GM18858 (cell line): Measurements from ENCODE around the gene TRIAP1.
"Not testable (repeated sequence)": the region's sequence is repeated elsewhere in the genome, so short reads cannot be mapped to it uniquely, and the experiment has no call there.

Source experiments
- ATAC-seq: cut with Tn5 transposase; IDR thresholded peaks from one replicate; pipeline ENCODE4 v1.9.1; 2021; ENCODE audit not compliant: unreplicated experiment

Gene TRIAP1

DNA sequence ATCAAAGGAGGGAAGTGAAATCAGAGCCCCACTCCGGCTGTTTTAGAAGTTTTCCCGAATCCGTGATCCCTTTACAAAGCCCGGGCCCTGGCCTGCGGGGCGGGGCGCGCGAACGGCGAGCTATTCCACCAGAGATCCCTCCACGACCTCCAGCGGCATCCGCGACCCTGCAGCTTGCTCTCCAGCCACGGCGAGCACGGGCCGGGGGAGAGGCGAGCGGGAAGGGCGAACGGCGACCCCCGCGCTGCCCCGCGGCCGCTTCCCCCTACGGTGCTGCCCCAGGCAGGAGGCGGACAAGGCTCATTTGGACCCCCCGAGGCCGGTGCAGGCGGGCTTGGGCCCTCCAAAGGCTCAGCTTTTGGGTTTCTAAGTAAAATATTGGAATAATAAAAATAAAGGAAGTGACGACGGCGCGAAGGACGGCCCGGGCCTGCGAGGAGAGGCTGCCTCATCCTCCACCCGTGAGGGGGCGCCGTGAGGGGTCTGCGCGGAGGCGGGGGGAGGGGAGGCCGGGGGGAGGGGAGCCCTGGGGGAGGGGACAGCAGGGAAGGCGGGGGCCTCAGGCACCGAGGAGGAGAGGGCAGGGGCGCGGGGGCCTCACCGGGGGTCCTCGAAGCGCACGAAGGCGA is 22.8 kb upstream of the TRIAP1 start:
- ATAC-seq: peak; percentile 5

DNA sequence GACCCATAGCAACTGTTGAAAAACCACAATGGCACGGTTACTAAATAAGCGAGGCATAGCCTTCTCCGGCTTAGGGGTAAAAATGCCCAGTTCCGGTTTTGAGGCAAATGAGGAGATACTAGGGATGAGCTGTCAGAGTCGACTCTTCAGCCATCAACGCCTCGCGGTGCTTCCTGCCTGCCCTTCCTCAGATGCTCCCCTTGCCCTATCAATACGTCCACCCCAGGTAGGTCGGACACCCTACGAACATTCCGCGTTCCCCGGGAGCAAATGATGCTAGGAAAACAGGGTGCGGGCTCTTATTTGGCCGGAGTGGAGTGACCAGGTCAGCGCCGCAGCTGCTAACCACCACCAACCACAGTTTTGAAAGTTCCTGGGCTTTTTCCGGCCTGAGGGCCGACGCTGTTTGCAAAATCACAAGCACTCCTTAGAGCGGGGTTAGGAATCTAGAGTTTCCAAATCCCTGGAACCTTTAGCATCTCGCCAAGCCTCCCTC is 22.2 kb upstream of the TRIAP1 start:
- no peak for ATAC-seq

DNA sequence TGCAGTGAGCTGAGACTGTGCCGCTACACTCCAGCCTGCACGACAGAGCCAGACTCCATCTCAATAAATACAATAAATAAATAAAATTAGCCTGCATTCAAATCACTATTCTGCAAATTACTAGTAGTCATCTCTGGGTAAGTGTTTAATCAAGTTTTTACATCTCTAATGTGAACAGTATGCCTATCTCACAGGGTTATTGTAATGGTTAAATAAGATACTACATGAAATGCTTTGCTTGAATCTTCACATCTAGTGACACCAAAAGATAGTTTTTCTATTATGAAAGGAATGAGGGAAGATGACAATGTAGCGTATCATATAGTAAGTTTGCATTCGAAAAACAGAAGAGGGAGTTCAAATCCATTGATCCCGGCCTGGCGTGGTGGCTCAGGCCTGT is 21.3 kb upstream of the TRIAP1 start:
- ATAC-seq: no peak

DNA sequence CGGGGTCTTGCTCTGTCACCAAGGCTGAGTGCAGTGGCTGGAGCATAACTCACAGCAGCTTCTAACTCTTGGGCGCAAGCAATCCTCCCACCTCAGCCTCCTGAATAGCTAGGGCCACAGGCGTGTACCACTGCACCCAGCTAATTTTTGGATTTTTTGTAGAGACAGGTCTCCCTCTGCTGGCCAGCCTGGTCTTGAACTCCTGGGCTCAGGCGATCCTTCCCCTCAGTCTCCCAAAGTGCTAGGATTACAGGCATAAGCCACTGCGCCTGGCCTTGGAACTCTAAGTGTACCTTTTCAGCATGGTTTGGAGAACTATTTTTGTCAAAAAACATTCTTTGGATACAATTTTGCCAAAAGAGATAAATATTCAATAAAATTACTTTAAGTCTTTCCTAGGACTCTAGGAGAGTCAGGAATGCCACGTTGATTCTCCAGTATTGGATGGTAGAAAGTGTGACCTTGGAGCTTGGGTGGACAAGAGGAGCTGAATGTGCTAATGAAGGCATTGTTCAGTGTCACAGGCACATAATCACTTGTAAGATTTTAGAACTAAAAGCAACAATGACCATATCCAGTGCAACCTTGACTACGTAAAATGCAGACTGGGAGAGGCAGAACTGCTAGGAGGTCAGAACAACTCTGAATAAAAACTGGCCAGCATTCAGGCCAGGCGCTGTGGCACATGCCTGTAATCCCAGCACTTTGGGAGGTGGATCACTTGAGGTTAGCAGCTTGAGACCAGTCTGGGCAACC is 20.6 kb upstream of the TRIAP1 start:
- no peak for ATAC-seq

DNA sequence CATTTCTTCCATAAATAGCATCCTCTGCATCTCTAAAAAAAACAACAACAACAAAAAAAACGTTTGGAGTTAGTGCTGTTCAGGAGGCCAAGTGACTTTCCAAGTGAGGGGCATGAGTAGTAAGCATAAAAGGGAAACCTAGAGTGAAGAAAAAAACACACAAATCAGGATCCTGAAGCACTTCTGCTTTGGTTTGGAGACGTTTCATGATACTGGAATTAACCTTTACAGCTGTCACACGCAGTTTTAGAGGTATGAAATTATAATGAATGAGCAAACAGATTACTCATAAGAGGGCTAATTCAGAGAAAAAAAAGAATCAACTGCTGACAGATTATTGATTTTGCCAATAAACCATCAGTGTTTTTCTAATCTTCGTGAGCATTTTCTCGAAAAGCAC is 19.6 kb upstream of the TRIAP1 start:
- ATAC-seq: no peak

DNA sequence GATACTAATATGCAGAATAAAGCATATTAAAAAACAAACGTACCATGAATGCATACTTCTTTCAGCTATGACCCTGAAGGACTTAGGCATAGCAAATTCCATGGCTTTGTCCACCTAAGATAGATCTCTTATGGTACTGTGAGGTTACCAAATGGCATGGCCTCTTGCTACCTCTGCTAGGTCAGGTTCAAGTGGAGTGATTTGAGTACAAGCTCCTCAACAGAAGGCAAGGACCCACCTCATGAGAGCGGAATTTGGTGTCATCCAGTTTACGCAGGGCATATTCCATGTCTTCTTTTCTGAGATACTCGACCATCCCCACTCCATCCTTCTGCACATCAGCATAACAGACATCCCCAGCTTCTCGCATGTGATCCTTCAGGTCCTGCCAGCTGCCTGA is 17.5 kb upstream of the TRIAP1 start:
- ATAC-seq: no peak

DNA sequence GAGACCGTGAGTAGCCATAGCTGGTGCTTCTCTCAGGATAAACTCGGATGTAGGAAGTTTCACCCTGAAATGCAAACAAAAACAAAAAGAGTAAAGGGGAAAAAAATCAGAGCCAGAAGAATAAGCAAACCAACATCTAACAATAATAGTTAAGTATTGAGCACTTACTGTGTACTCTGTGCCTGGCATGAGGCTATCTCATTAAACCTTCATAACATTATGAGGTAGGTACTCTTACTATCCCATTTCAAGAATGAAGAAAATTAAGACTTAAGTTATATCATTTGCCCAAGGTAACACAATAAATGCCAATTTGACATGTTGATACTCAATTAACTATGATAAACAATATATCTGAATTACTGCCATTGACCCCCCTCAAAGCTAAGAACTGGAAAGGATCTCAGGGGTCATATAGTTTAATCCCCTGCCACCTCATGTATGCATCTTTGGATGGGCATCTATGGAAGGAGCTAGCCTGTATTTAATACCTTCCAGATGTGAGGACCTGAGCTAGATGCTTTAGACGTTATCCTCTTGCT is 16.0 kb upstream of the TRIAP1 start:
- ATAC-seq: no peak

DNA sequence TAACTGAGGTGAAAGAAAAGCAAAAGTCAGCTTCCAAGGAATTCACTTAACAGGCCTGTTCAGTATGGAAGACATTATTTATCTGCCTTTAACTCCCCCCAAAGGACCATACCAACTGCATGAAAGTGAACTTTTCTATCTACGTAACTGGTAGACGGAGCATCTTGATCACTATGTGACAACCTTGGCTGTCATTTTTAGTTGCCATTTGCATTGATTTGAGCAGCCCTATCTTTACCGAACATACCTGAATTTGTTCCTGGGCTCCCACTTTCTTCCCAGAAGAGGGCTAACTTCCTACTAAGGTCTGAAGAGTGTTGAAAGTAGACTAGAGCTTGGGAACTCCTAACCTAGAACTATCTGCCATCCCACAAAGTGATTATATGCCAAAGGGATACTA is 14.0 kb upstream of the TRIAP1 start:
- no peak for ATAC-seq

DNA sequence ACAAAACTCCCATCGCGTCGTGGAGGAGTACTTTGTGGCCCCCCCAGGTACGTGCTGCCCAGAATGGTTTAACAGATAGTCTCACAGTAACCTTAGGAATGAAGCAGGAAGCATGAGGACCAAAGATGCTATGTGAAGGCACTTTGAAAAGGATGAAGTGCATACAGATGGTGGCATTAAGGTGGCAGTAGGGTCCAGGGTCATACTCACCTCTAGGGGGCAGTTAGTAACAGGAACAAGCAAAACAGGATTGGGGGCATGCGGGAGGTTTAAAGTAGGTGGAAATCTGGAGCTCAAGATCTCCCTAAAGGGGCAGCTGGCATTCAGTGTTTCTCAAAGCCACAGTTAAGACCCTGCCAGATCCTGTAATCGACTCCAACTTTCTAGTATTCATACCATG is 10.9 kb upstream of the TRIAP1 start:
- ATAC-seq: no peak

DNA sequence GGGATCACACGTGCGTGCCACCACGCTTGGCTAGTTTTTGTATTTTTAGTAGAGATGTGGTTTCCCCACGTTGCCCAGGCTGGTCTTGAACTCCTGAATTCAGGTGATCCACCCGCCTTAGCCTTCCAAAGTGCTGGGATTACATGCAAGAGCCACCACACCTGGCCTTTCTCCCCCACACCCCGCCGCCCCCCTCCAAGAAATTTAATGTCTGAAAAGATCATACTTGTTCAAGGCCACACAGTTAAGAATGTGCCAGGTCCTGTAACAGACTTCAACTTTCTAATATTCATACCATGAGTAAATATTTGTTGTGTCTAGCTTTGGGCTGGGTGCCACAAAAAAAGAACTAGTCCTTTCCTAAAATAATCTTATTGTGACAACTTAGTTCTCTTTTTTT is 9.1 kb upstream of the TRIAP1 start:
- ATAC-seq: no peak

DNA sequence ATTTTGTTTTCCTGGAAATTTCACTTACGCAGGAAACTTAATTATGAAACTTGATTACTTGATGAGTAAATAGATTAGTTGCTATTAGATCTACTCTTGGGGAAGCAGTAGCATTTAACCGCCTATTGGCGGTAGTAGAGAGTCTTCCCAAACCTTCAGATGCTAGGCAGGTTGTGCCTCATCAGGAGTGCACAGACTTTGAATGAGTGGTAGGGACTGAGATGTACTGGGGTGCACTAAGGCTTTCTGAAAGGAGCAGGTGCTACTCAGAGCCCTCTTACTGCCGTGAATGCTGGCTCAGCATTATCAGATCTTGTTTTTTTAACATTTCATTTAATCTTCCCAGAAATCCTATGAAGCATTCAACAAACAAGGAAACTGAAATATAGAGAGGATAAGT is 7.8 kb upstream of the TRIAP1 start:
- ATAC-seq: no peak

DNA sequence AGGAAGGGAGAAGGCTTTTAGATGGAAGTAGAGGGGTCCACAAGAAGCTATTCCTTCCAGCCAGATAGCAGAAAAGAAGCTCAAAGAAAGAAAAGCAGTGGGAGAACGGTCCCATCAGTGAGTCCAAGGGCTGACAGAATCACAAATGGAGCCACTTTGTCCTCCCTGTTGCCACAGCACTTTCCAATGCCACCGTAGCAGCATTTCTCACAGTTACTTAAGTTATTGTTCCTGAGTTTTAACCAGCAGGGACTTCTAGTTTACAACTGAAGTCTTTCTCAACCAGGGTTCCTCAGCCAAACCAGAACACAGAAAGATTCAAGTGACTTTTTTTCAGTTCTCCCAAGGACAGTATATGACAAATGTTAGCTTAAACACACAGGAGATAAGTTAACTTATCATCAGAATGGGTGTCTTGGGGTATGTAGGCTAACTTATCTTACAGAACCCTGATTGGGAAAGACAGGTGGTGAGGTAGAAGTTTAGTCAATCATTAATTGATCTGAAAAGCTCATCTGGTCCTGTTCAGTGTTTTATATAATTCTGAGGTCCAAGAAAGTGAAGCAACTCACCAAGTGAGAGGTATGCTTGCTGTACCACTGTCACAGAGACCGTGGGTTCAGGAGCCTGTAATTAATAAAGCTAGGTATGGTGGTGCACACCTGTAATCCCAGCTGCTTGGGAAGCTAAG is 7.0 kb upstream of the TRIAP1 start:
- no peak for ATAC-seq

DNA sequence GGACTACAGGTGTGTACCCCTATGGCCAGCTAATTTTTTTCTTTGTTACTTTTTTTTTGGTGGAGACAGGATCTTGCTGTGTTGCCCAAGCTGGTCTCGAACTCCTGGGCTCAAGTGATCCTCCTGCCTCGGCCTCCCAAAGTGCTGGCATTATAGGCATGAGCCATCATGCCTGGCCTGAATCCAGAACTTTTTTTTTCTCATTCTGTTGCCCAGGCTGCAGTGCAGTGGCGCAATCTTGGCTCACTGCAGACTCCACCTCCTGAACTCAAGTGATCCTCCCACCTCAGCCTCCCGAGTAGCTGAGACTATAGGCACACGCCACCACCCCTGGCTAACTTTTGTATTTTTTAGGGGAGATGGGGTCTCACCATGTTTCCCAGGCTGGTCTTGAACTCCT is 6.3 kb upstream of the TRIAP1 start:
- not testable (repeated sequence) for ATAC-seq

DNA sequence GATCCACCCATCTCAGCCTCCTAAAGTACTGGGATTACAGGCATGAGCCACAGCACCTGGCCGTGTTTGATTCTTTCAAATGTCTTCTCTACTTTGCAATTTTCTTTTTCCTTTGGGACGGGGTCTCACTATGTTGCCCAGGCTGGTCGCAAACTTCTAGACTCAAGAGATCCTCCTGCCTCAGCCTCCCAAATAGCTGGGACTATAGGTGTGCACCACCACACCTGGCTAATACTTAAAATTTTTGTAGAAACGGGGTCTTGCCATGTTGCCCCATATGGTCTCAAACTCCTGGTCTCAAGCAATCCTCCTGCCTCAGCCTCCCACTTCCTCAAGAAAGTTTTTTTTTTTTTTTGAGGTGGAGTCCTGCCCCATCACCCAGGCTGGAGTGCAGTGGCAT is 1.8 kb upstream of the TRIAP1 start:
- ATAC-seq: no peak

DNA sequence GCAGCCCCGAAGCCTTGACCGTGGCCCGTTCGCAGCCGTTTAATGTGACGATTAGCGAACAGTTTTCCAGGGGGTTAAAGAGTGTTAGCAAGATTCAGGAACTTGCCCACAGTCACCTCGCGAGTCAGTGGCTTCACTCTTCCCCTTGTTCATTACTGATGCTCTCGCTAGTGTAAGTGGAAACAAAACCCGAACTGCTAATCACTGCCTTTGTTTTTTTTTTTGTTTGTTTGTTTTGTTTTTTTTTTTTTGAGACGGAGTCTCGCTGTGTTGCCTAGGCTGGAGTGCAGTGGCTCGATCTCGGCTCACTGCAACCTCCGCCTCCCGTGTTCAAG is 627 bp upstream of the TRIAP1 start:
- peak; percentile 27 for ATAC-seq

DNA sequence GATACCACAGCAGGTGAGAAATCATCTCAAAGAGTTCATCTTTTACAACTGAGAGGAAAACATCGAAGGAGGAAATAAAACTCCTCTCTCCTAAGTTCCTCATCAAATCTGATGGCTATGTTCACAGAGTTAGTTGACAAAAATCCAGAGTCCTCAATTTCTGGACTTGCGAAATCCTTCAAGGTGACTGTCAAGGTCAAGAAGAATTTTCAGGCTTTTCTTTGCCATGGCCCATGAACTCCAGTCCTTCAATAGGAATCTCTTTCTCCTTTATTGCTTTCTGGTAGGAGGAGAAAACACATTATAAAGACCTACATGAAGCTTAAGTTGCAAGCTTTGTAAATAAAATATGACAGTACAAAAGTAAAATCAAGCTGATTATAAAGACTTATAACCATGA is 1.5 kb downstream of the TRIAP1 start:
- ATAC-seq: no peak

DNA sequence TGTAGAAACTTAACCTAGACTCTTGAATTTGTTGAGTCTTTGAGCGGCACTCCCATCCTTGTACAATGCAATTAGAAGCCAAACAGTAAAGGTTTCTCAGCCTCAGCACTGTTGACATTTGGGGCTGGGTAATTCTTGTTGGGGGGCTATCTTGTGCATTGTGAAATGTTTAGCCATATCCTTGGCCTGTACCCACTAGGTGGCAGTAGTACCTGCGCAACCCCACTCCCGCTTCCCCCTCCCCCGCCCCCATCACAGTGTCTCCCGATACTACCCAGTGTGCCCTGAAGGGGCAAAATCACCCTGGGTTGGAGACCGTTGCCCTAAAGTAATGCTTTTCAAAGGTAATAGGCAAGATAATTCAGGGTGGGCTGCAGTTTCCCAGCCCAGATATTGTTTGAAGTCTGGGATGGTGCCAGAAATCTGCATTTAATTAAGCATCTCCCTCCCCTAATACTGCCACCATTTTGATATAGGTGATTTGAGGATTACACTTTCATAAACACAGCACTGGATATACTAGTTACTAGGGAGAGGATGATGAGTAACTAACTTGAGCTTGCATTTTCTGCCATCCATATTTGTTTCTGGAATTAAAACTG is 6.4 kb downstream of the TRIAP1 start:
- ATAC-seq: no peak

DNA sequence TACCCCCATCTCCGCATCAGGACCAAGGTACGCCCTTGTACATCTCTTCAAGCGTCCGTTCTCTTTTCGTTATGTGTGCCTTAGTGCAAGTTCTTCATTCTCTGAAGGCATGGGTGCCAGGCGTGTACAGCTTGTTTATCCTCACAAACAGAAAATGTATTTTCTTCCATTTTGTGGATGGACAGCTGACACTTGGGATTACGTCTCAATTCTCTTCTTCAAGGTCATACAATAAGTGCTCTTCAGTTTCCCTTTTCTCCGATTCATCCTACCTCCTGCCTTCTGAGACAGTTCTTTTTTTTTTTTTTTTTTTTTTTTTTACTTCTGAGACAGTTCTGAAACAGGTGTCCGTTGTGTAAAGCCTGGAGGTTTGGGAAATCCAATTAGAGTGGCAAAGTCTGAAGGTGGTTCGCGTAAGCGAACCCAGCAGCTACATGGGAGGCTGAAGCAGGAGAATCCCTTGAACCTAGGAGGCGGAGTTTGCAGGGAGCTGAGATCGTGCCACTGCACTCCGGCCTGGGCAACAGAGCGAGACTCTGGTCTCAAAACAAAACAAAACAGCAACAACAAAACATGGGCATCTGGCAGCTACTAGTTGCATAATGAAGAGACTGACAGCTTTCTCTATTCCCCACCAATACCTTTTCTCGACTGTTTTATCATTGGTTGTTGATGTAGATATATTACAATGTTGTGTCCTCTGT is 7.5 kb downstream of the TRIAP1 start:
- no peak for ATAC-seq

DNA sequence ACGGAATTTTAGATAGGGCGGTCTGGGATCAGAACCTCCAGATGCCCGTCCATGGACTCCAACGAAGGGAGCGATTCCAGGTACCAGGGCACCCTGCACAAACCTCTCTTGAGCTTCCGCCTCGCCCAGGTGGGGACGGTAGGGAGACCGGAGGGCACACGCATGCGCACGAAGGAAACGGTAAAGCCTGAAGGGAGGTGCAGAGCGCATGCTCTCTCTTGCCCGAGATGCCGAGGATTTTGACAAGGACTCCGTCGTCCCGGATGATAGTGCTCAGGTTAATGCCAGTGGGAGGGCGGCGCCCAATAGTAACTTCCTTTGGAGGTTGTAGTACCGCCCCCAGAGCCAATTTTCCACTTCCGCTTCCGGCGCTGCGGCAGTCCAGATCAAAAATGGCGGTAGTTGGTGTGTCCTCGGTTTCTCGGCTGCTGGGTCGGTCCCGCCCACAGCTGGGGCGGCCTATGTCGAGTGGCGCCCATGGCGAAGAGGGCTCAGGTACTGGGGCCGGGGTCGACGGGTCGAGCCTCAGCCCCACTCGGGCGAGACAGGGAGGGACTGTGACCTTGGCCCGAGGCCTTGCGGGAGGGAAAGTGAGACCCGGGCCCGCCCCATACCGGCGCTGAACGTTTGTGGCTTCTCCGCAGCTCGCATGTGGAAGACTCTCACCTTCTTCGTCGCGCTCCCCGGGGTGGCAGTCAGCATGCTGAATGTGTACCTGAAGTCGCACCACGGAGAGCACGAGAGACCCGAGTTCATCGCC is 8.3 kb downstream of the TRIAP1 start, which contains the start of gene COX6A1:
TSS of gene COX6A1 (plus strand) at position 379 of the 760 bp plus-strand sequence. CDS start at position 393, 14 bp downstream.
- ATAC-seq: peak; percentile 96
